Measurements from ENCODE around the gene PEX26. TPM values are rescaled to one million over a fixed set of nuclear protein-coding genes. Genes with fewer than 3 reads are reported as not detected.
A peak's percentile ranks its signal among the peaks of the same experiment; 100 is the strongest.

Gene PEX26
- total and polyA plus RNA-seq, 2 of the 13 experiments (the other 11 are each of a cell fraction or from before 2014, with no cell fraction given), result 10.6 to 25.1 TPM

- TF ChIP-seq SAFB2 (CRISPR knock-in tag; IDR thresholded peaks at IDR 0.05; ENCODE audit: borderline replicate concordance, low read depth) (no peak), SMYD3 (CRISPR knock-in tag; IDR thresholded peaks at IDR 0.05) (no peak), ELF3 (CRISPR knock-in tag; IDR thresholded peaks at IDR 0.05) (peak; percentile 62; the same call in 1 of the 2 replicates), ZSCAN21 (CRISPR knock-in tag; IDR thresholded peaks at IDR 0.05; ENCODE audit: borderline replicate concordance) (no peak), RBAK (CRISPR knock-in tag; IDR thresholded peaks at IDR 0.05) (no peak), JUNB (CRISPR knock-in tag; IDR thresholded peaks at IDR 0.05; ENCODE audit: borderline replicate concordance) (no peak), FOXA1 (IDR thresholded peaks at IDR 0.05) (no peak), FOXA1 (CRISPR knock-in tag; IDR thresholded peaks at IDR 0.05) (no peak), ATF6 (CRISPR knock-in tag; conservative IDR thresholded peaks at IDR 0.05) (no peak), KMT2A (CRISPR knock-in tag; IDR thresholded peaks at IDR 0.05) (peak; percentile 44; the same call in 1 of the 2 replicates), ZNF749 (CRISPR knock-in tag; IDR thresholded peaks at IDR 0.05; ENCODE audit: borderline replicate concordance) (no peak), TBP (CRISPR knock-in tag; IDR thresholded peaks at IDR 0.05) (no peak), MED13 (CRISPR knock-in tag; IDR thresholded peaks at IDR 0.05) (no peak; the same call in 1 of the 2 replicates), ZNF772 (CRISPR knock-in tag; IDR thresholded peaks at IDR 0.05) (no peak), MEIS2 (CRISPR knock-in tag; IDR thresholded peaks at IDR 0.05) (no peak), ZNF614 (CRISPR knock-in tag; IDR thresholded peaks at IDR 0.05; ENCODE audit: borderline replicate concordance) (0 out of 2 replicates have a peak, but pooled peaks have one; percentile 31), ZNF589 (CRISPR knock-in tag; conservative IDR thresholded peaks at IDR 0.05) (no peak), ZNF788 (CRISPR knock-in tag; IDR thresholded peaks at IDR 0.05; ENCODE audit: borderline replicate concordance) (no peak), ZNF264 (CRISPR knock-in tag; IDR thresholded peaks at IDR 0.05) (0 out of 2 replicates have a peak, but pooled peaks have one; percentile 32), ZNF333 (CRISPR knock-in tag; IDR thresholded peaks at IDR 0.05; ENCODE audit: borderline replicate concordance) (no peak), ZBTB8A (CRISPR knock-in tag; IDR thresholded peaks at IDR 0.05; ENCODE audit: borderline replicate concordance, low read depth) (no peak), ZNF317 (CRISPR knock-in tag; IDR thresholded peaks at IDR 0.05) (no peak), CENPBD1 (CRISPR knock-in tag; IDR thresholded peaks at IDR 0.05; ENCODE audit: borderline replicate concordance, low read depth) (no peak), ZNF558 (CRISPR knock-in tag; IDR thresholded peaks at IDR 0.05; ENCODE audit: borderline replicate concordance) (no peak), FOXA3 (CRISPR knock-in tag; IDR thresholded peaks at IDR 0.05) (peak; percentile 32; the same call in 1 of the 2 replicates)
- TF ChIP-seq, protein P1, sequence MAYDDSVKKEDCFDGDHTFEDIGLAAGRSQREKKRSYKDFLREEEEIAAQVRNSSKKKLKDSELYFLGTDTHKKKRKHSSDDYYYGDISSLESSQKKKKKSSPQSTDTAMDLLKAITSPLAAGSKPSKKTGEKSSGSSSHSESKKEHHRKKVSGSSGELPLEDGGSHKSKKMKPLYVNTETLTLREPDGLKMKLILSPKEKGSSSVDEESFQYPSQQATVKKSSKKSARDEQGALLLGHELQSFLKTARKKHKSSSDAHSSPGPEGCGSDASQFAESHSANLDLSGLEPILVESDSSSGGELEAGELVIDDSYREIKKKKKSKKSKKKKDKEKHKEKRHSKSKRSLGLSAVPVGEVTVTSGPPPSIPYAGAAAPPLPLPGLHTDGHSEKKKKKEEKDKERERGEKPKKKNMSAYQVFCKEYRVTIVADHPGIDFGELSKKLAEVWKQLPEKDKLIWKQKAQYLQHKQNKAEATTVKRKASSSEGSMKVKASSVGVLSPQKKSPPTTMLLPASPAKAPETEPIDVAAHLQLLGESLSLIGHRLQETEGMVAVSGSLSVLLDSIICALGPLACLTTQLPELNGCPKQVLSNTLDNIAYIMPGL (CRISPR knock-in tag; IDR thresholded peaks at IDR 0.05; ENCODE audit: borderline replicate concordance in 1 of 2, low read depth in 1 of 2), result peak; percentile 38 to 85; a peak in 2 of 4 replicates
- TF ChIP-seq, protein P2, sequence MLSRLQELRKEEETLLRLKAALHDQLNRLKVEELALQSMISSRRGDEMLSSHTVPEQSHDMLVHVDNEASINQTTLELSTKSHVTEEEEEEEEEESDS (CRISPR knock-in tag; IDR thresholded peaks at IDR 0.05; ENCODE audit: borderline replicate concordance), result no peak
Observed at GRCh38 chr22:18075720-18076497, 1.9 kb upstream of the PEX26 start (continued).
